A549 (cell line): ENCODE data around the gene DHTKD1. TPM values are rescaled to one million over a fixed set of nuclear protein-coding genes. Genes with fewer than 3 reads are reported as not detected.

Experiments
- ATAC-seq, 2 experiments: fragments of 200-7000 bp in 1 of 2; fragments of >200 bp in 1 of 2; cut with Nextera tagmentation in 1 of 2; cut with Tn5 transposase in 1 of 2; 3 replicates each; pipeline versions ENCODE4 v1.8.0 to v1.9.1; 2018 to 2020; ENCODE audit warnings: mild to moderate bottlenecking in 1 of 2, moderate library complexity in 1 of 2
- CTCF ChIA-PET: fragments of 300-600 bp; sonication (Branson Sonifier 250); formaldehyde crosslinking; extraction: SDS; loops from one replicate; lab custom pipeline; 2021; ENCODE audit warnings: antibody characterized with exemption, inconsistent platforms; lab: Yijun Ruan, JAX
- POLR2A ChIA-PET: fragments of 350-600 bp; formaldehyde crosslinking; extraction: SDS; loops from one replicate; lab custom pipeline; 2021; ENCODE audit warnings: antibody characterized with exemption, inconsistent platforms; lab: Yijun Ruan, JAX
- DNase-seq, 2 experiments: peaks; one replicate each; pipeline versions ENCODE4 v3.0.0 to v3.0.0-alpha.2; 2011 to 2016; ENCODE audit warnings: low read depth in 1 of 2, low spot score in 1 of 2
- FAIRE-seq: peaks from 2 replicates; lab custom pipeline; 2011; peaks lifted over from hg19 to GRCh38; lab: Jason Lieb, UNC
- H3K27ac ChIP-seq, 2 experiments: fragments of >200 bp; sonication (Bioruptor Twin); formaldehyde crosslinking; 3 replicates each; pipeline ENCODE4 v1.5.1; 2016 to 2017
- H3K4me1 ChIP-seq: fragments of >200 bp; sonication (Bioruptor Twin); formaldehyde crosslinking; 3 replicates; pipeline ENCODE4 v1.6.1; 2016
- H3K4me2 ChIP-seq: fragments of >200 bp; sonication (Bioruptor Twin); formaldehyde crosslinking; 3 replicates; pipeline ENCODE4 v1.6.1; 2016
- H3K4me3 ChIP-seq: fragments of >200 bp; sonication (Bioruptor Twin); formaldehyde crosslinking; 3 replicates; pipeline ENCODE4 v1.5.1; 2016
- H3K9me3 ChIP-seq: fragments of >200 bp; sonication (Bioruptor Twin); formaldehyde crosslinking; 3 replicates; pipeline ENCODE4 v1.6.1; 2016
- BCL3 ChIP-seq: fragments of >200 bp; sonication (Bioruptor Twin); formaldehyde crosslinking; IDR thresholded peaks from 3 replicates; pipeline ENCODE4 v1.6.1; 2016
- BHLHE40 ChIP-seq: IDR thresholded peaks from 2 replicates; pipeline ENCODE4 v1.6.1; 2012; ENCODE audit warnings: low read depth, low read length, inconsistent platforms
- CEBPB ChIP-seq, 2 experiments: fragments of >200 bp in 1 of 2; sonication (Bioruptor Twin) in 1 of 2; formaldehyde crosslinking in 1 of 2; IDR thresholded peaks; 2 replicates each; pipeline ENCODE4 v1.6.1; 2012 to 2016
- EHF ChIP-seq: fragments of 250-450 bp; sonication (Bioruptor Pico); IDR thresholded peaks from 2 replicates; pipeline ENCODE4 v1.5.0; 2020; ENCODE audit warnings: mild to moderate bottlenecking
- ESRRA ChIP-seq: fragments of 150-350 bp; IDR thresholded peaks from 2 replicates; pipeline ENCODE4 v1.6.1; 2014; ENCODE audit warnings: mild to moderate bottlenecking, low read length, borderline replicate concordance
- FOSB ChIP-seq: fragments of 250-450 bp; sonication (Bioruptor Pico); IDR thresholded peaks from 2 replicates; pipeline ENCODE4 v1.5.0; 2020; ENCODE audit warnings: mild to moderate bottlenecking, moderate library complexity
- FOSL2 ChIP-seq, 2 experiments: fragments of 450-650 bp in 1 of 2; fragments of >200 bp in 1 of 2; sonication (Bioruptor Twin) in 1 of 2; formaldehyde crosslinking; IDR thresholded peaks; 2 replicates each; pipeline versions ENCODE4 v1.5.0 to v1.6.1; 2016 to 2020; ENCODE audit warnings: mild to moderate bottlenecking in 1 of 2, moderate library complexity in 1 of 2
- FOXS1 ChIP-seq: fragments of 250-450 bp; sonication (Bioruptor Pico); IDR thresholded peaks from 2 replicates; pipeline ENCODE4 v1.5.0; 2020; ENCODE audit warnings: mild to moderate bottlenecking, moderate library complexity
- GATA3 ChIP-seq: IDR thresholded peaks from 2 replicates; pipeline ENCODE4 v1.6.1; 2012; ENCODE audit warnings: borderline replicate concordance
- HES2 ChIP-seq: fragments of >200 bp; sonication (Bioruptor Twin); formaldehyde crosslinking; IDR thresholded peaks from 2 replicates; pipeline ENCODE4 v1.6.1; 2016
- HOXB13 ChIP-seq: fragments of 250-450 bp; sonication (Bioruptor Pico); IDR thresholded peaks from 2 replicates; pipeline ENCODE4 v1.5.0; 2020; ENCODE audit warnings: low read depth, mild to moderate bottlenecking, moderate library complexity
- KDM5A ChIP-seq: fragments of 200-600 bp; sonication (generic); IDR thresholded peaks from 2 replicates; pipeline ENCODE4 v1.6.1; 2016; ENCODE audit warnings: antibody characterized with exemption, mild to moderate bottlenecking
- MAX ChIP-seq: IDR thresholded peaks from 2 replicates; pipeline ENCODE4 v1.6.1; 2012
- NFE2L2 ChIP-seq: fragments of 150-350 bp; conservative IDR thresholded peaks from 2 replicates; pipeline ENCODE4 v1.6.1; 2014; ENCODE audit warnings: low read length
- NR3C1 ChIP-seq: fragments of >200 bp; sonication (Bioruptor Twin); formaldehyde crosslinking; IDR thresholded peaks from 3 replicates; pipeline ENCODE4 v1.6.1; 2017
- PHF8 ChIP-seq: fragments of 200-600 bp; sonication (generic); IDR thresholded peaks from 2 replicates; pipeline ENCODE4 v1.6.1; 2016; ENCODE audit warnings: low read depth, mild to moderate bottlenecking, antibody characterized with exemption, moderate library complexity, borderline replicate concordance
- POLR2A ChIP-seq: IDR thresholded peaks from 2 replicates; pipeline ENCODE4 v1.6.1; 2012; ENCODE audit warnings: mild to moderate bottlenecking, low read length
- RCOR1 ChIP-seq: fragments of 150-350 bp; IDR thresholded peaks from 2 replicates; pipeline ENCODE4 v1.6.1; 2014; ENCODE audit warnings: antibody characterized with exemption, low read length, low read depth
- RFX5 ChIP-seq: fragments of 450-650 bp; IDR thresholded peaks from 2 replicates; pipeline ENCODE4 v1.7.1; 2014; ENCODE audit warnings: antibody characterized with exemption, mild to moderate bottlenecking, moderate library complexity
- SMC3 ChIP-seq: fragments of >200 bp; sonication (Bioruptor Twin); formaldehyde crosslinking; IDR thresholded peaks from 3 replicates; pipeline ENCODE4 v1.6.1; 2018; ENCODE audit warnings: inconsistent platforms
- SREBF2 ChIP-seq: fragments of 450-650 bp; IDR thresholded peaks from 2 replicates; pipeline ENCODE4 v1.6.1; 2014; ENCODE audit warnings: mild to moderate bottlenecking, moderate library complexity
- TFCP2L1 ChIP-seq: fragments of 250-450 bp; sonication (Bioruptor Pico); IDR thresholded peaks from 2 replicates; pipeline ENCODE4 v1.5.0; 2021; ENCODE audit warnings: mild to moderate bottlenecking
- USF2 ChIP-seq: fragments of 450-650 bp; IDR thresholded peaks from 2 replicates; pipeline ENCODE4 v1.6.1; 2014; ENCODE audit warnings: antibody characterized with exemption
- ZSCAN20 ChIP-seq: fragments of 250-450 bp; sonication (Bioruptor Pico); IDR thresholded peaks from 2 replicates; pipeline ENCODE4 v1.8.0; 2022; ENCODE audit warnings: mild to moderate bottlenecking, moderate library complexity
- WGBS: methylation state at CpG from one replicate; pipeline ENCODE4 v1.1.6; 2017; ENCODE audit errors: missing lambda C conversion rate; 5-methylcytosine and 5-hydroxymethylcytosine counted together
- polyA plus RNA-seq, 4 experiments: library from polyadenylated mRNA; depleted of rRNA in 3 of 4; stranded (reverse); fragments of >200 nt; fragmentation: RNase III in 1 of 4; extraction: RNeasy Plus Mini Kit Qiagen cat#74134 plus additional on column Dnase treatment in 1 of 4; gene quantifications; 2 replicates in 3 of 4; 3 replicates in 1 of 4; pipeline ENCODE4 v1.2.3, GENCODE V29; 2011 to 2017

The DHTKD1 gene
- polyA plus RNA-seq, 2 of the 4 experiments (the other 2 are of a cell fraction): 11.9 to 23.0 TPM

DNA sequence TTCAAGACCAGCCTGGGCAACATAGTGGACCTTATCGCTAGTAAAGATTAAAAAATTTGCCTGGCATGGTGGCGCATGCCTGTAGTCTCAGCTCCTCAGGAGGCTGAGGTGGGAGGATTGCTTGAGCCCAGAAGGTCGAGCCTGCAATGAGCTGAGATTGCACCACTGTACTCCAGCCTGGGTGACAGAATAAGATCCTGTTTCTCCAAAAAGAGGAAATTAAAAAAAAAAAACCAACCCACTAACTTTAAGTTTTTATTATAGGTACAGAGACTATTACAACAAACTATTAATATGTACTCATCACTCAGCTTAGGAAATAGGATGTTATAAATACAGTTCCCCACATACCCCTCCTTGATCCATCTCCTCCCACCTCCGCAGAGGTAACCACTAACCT is 30.2 kb downstream of the DHTKD1 start (continued):
- TF ChIP-seq KDM5A (no peak), MAX (no peak), SREBF2 (no peak)

- DNase-seq (no peak), ATAC-seq (no peak), FAIRE-seq (no peak)
- no peaks in the 10 kb centered on the region for H3K4me1 ChIP-seq
- H3K4me2 ChIP-seq: no peak overlapping the region
- H3K27ac ChIP-seq: no peak overlapping the region
- H3K4me3 ChIP-seq: no peak overlapping the region
- ChIA-PET CTCF (interaction anchor here (1.1 to 1.6 kb wide), 2 partner anchors 11 to 47 kb away, joined by 3 read pairs; no protein-coding TSS in a partner anchor), POLR2A (no interaction called here)
- no peak for TF ChIP-seq FOSL2 (IDR thresholded peaks at IDR 0.05)
- no peak for TF ChIP-seq FOSL2 (CRISPR knock-in tag; IDR thresholded peaks at IDR 0.05)
- TF ChIP-seq NR3C1: no peak
- TF ChIP-seq FOXS1: no peak
- no peak for TF ChIP-seq EHF (CRISPR knock-in tag)
- TF ChIP-seq NFE2L2: no peak
- no peak for TF ChIP-seq PHF8
- TF ChIP-seq FOSB (CRISPR knock-in tag): no peak
- TF ChIP-seq POLR2A: no peak
- TF ChIP-seq ZSCAN20 (CRISPR knock-in tag): no peak
- no peak for TF ChIP-seq HOXB13
- no peak for TF ChIP-seq RCOR1
- TF ChIP-seq RFX5: no peak
- no peak for TF ChIP-seq HES2
- TF ChIP-seq BCL3: no peak
- TF ChIP-seq USF2: no peak
- no peak for TF ChIP-seq SMC3
- no peak for TF ChIP-seq TFCP2L1
- no peak for TF ChIP-seq ESRRA
- no peak for TF ChIP-seq CEBPB (IDR thresholded peaks at IDR 0.05)
- TF ChIP-seq, all 56 proteins: peak for 0
- H3K9me3 ChIP-seq: no peaks in the 10 kb centered on the region
- WGBS: 91% methylated on average over 4 of the region's 4 CpGs
These were observed 35.0 kb downstream of the DHTKD1 start for GRCh38 chr10:12103802-12104201.

DNA sequence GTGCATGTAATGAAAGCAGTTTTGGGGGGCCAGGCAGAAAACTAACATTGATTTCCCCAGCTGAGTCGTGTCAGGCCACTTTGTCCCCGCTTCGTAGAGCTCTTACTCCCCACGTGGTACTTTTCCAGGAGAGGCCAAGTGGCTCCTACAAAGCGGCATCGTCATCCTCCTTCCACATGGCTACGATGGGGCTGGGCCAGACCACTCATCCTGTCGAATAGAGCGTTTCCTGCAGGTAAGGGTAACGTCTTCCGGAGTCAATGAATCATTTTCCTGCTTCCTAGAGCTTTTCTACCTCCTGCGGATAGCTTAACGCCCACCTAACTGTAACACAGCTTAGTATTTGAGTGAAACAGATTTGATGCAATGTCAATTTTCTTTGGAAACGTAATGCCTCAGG is 39.0 kb downstream of the DHTKD1 start:
- FAIRE-seq: no peak
- WGBS: 87% methylated on average over 14 of the region's 14 CpGs
- H3K4me2 ChIP-seq: no peak overlapping the region
- H3K9me3 ChIP-seq: no peaks in the 10 kb centered on the region
- H3K4me1 ChIP-seq: no peaks in the 10 kb centered on the region
- TF ChIP-seq GATA3 (no peak), BHLHE40 (no peak), KDM5A (no peak)
- ChIA-PET POLR2A (no interaction called here), CTCF (interaction anchor here (0.5 to 1.2 kb wide), 2 partner anchors 121 to 136 kb away, joined by 3 read pairs; no protein-coding TSS in a partner anchor)
- no peak overlapping the region for H3K4me3 ChIP-seq
- DNase-seq: no peak
- H3K27ac ChIP-seq: no peak overlapping the region
- ATAC-seq: no peak
